ENCODE measurements around the gene SLC4A1.

Gene SLC4A1

GRCh38 chr17:44267818-44268490 is at the start of gene SLC4A1:
Gene SLC4A1 (minus strand): TSS chr17:44268135. CDS start chr17:44262866, 5,269 bp downstream.
- TF ChIP-seq EZH2 (optimal IDR thresholded peaks at IDR 0.05; ENCODE audit: low read depth, low read length), result no peak
- no peaks in the 10 kb centered on the region for H3K9me3 ChIP-seq (replicated peaks; ENCODE audit: insufficient read depth, low read length)
- H3K9me2 ChIP-seq (replicated peaks; ENCODE audit: insufficient read depth, low read length), result no peaks in the 10 kb centered on the region
- no peak for DNase-seq
- no peak within 1 kb of the TSS for H3K27ac ChIP-seq (ENCODE audit: low read length)
- H3K4me1 ChIP-seq (ENCODE audit: low read length), result no peaks in the 10 kb centered on the region
- no peak within 1 kb of the TSS for H3K4me3 ChIP-seq (ENCODE audit: low read length)
- no peak within 1 kb of the TSS for H2AFZ ChIP-seq (ENCODE audit: low read length)
- H3F3A ChIP-seq (ENCODE audit: insufficient read depth, low read length), result no peaks in the 10 kb centered on the region
- no peak within 1 kb of the TSS for H3K4me2 ChIP-seq (ENCODE audit: low read depth, low read length)
- H4K20me1 ChIP-seq (ENCODE audit: insufficient read depth, low read length), result no peaks in the 10 kb centered on the region
- H3K79me2 ChIP-seq (ENCODE audit: low read length), result no peaks in the 10 kb centered on the region
- H3K36me3 ChIP-seq (replicated peaks; ENCODE audit: insufficient read depth, low read length), result no peaks in the 10 kb centered on the region
- no peak within 1 kb of the TSS for H3K9ac ChIP-seq (ENCODE audit: low read length)
- no peaks in the 10 kb centered on the region for H3K27me3 ChIP-seq (replicated peaks; ENCODE audit: insufficient read depth, low read length)

GRCh38 chr17:44317545-44317944 is 49.6 kb upstream of the SLC4A1 start:
- DNase-seq, result no peak
- Histone ChIP-seq H3K9ac (ENCODE audit: low read length) (no peak overlapping the region), H3K9me2 (replicated peaks; ENCODE audit: insufficient read depth, low read length) (no peaks in the 10 kb centered on the region), H3K27me3 (replicated peaks; ENCODE audit: insufficient read depth, low read length) (peaks cover 30% of the 10 kb centered on the region), H3K9me3 (replicated peaks; ENCODE audit: insufficient read depth, low read length) (no peaks in the 10 kb centered on the region), H3K36me3 (replicated peaks; ENCODE audit: insufficient read depth, low read length) (no peaks in the 10 kb centered on the region; the same call in 1 of the 2 replicates), H3K27ac (ENCODE audit: low read length) (no peak overlapping the region), H3K4me1 (ENCODE audit: low read length) (no peaks in the 10 kb centered on the region), H3K79me2 (ENCODE audit: low read length) (peaks cover 5% of the 10 kb centered on the region), H3K4me2 (ENCODE audit: low read depth, low read length) (no peak overlapping the region), H3K4me3 (ENCODE audit: low read length) (no peak overlapping the region), H2AFZ (ENCODE audit: low read length) (no peak overlapping the region), H3F3A (ENCODE audit: insufficient read depth, low read length) (0 out of 2 replicates have a peak, but pooled peaks cover 4% of the 10 kb centered on the region), H4K20me1 (ENCODE audit: insufficient read depth, low read length) (no peaks in the 10 kb centered on the region)
- no peak for TF ChIP-seq EZH2 (optimal IDR thresholded peaks at IDR 0.05; ENCODE audit: low read depth, low read length)

GRCh38 chr17:44315760-44316731 is 48.1 kb upstream of the SLC4A1 start:
- Histone ChIP-seq H3K4me2 (ENCODE audit: low read depth, low read length) (no peak overlapping the region; the same call in 1 of the 2 replicates), H3K4me1 (ENCODE audit: low read length) (no peaks in the 10 kb centered on the region), H3K9me3 (replicated peaks; ENCODE audit: insufficient read depth, low read length) (no peaks in the 10 kb centered on the region), H3K9ac (ENCODE audit: low read length) (no peak overlapping the region), H3K4me3 (ENCODE audit: low read length) (0 out of 2 replicates have a peak overlapping the region, but pooled peaks have one; percentile 10), H2AFZ (ENCODE audit: low read length) (no peak overlapping the region), H4K20me1 (ENCODE audit: insufficient read depth, low read length) (no peaks in the 10 kb centered on the region), H3K27ac (ENCODE audit: low read length) (no peak overlapping the region), H3K79me2 (ENCODE audit: low read length) (no peaks in the 10 kb centered on the region), H3K36me3 (replicated peaks; ENCODE audit: insufficient read depth, low read length) (no peaks in the 10 kb centered on the region), H3F3A (ENCODE audit: insufficient read depth, low read length) (0 out of 2 replicates have a peak, but pooled peaks cover 4% of the 10 kb centered on the region), H3K9me2 (replicated peaks; ENCODE audit: insufficient read depth, low read length) (no peaks in the 10 kb centered on the region), H3K27me3 (replicated peaks; ENCODE audit: insufficient read depth, low read length) (peaks cover 40% of the 10 kb centered on the region)
- TF ChIP-seq EZH2phosphoT487 (IDR thresholded peaks at IDR 0.05; ENCODE audit: low read length), result no peak
- no peak for TF ChIP-seq CTCF (IDR thresholded peaks at IDR 0.05; ENCODE audit: low read length)
- no peak for TF ChIP-seq EZH2 (optimal IDR thresholded peaks at IDR 0.05; ENCODE audit: low read depth, low read length)
- DNase-seq, result no peak

All from MM.1S (cell line).